ENCODE results near the gene RERE.
"Not testable (repeated sequence)": the region's sequence is repeated elsewhere in the genome, so short reads cannot be mapped to it uniquely, and the experiment has no call there.

RERE gene

DNA sequence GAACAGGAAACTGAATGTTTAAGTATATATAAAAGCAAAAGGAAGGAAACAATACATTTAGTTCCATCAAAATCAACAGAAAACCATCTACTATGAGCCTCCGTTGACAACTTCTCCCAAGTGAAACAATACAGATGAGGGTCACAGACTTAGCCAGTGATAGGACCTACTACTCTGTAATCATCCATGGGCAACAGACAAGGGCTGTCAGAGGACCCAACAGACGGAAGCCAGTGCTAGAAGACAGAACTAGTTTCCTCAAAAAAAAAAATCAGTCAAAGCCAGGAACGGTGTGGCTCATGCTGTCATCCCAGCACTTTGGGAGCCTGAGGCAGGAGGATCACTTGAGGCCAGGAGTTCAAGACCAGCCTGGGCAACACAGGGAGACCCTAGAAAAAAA, 20.6 kb downstream of the RERE start:
- no peak for DNase-seq

- no peak for DNase-seq
Measured at GRCh38 chr1:8794605-8795004, 22.8 kb downstream of the RERE start.

DNA sequence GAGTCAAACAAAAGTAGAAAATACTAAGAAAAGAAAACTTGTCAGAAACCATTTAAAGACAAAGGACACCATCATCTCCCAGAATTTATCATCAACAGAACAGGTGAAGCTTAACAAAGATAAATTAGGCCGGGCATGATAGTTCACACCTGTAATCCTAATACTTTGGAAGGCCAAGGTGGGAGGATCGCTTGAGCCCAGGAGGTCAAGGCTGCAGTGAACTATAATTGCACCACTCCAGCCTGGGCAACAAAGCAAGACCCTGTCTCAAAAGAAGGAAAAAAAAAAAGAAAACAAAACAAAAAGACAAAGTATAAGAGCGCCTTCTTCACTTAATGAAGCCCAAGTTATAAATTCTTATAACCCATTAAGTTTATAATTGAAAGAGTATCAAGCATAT, 25.6 kb downstream of the RERE start:
- no peak for DNase-seq

- DNase-seq = no peak
Measured at GRCh38 chr1:8790987-8791386, 26.5 kb downstream of the RERE start.

DNA sequence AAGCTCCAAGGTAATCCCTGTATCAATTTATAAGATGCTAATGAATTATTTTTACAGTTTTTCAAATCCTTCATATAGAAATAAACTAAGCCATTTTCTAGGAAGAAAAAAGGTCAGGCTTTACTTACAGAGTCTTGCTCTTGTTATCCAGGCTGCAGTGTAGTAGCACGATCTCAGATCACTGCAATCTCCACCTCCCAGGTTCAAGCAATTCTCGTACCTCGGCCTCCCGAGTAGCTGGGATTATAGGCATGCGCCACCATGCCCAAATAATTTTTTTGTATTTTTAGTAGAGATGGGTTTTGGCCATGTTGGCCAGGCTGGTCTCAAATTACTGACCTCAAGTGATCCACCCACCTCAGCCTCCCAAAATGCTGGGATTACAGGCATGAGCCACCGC, 27.0 kb downstream of the RERE start:
- DNase-seq = no peak

DNA sequence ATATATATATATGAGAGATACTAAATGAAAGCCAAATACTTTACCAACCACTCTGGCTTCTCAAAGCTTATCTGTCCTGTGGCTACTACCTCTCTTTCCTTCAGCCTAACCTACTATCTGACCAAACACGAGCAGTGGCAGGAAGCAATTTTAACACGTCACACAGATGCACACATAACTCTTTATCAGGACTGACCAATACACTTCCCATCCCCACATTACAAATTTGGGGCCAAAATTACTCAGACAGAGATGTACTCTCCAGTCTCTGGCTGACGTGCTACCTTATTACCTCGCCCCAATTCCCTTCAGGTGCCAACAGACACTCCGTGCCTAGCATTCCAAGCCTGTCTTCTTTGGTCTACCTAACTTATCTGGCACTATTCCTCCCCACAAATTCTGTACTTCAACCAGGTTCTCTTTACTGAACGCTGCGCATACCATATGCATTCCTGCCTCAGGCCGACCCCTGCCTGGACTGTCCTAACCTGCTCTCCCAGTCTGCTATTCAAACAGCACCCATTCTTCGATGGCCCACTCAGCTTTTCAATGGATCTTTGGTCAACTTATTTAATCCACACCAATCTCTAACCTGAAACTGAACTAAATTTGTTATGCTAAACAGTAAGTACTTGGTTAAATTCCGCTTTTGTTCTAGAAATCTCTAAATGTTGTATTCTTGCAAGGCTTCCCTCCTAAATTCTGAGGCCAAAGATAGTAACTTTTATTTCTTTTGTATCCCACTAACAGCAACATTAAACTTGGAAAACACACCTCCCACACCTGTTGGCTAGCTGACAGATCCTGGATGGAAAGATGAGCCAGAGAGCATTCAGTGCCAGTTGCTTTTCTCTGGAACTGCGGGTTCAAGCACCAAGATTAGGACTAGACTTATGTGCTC, 27.9 kb downstream of the RERE start:
- no peak for DNase-seq

DNA sequence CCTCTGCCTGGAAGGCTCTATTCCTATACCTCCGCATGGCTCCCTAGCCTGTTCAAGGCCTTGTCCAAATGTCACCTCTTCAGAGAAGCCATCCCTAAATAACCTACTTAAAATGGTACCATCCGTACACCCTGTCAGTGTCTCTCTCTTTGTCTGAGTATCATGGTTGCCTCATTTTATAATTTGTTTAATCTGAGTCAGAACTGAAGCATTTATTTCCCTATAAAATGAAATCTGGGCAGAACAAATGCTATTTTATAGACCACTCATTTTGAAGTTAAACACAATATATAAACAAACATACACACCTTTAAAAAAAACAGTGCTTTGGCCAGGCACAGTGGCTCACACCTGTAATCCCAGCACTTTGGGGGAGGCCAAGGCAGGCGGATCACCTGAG, 30.2 kb downstream of the RERE start:
- DNase-seq = no peak

DNA sequence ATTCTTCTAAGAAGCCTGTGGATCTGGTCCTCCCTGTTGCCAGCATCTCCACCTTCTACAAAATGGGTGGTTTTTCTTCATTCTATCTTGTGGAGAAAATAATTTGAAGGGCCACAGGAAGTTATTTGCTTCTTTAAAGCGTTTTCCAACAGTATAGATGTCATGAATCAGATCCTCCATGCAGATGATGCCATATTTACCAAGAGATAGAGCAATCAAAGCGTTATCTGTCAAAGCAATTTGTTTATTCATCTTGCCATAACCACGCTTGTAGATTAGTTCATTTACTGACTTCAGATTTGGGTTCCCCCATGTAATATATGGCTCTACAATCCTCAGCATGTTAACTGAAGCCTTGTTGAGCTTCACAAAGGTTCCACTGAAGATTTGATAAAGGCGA, 31.2 kb downstream of the RERE start:
- not testable (repeated sequence) for DNase-seq

- no peak for DNase-seq
Measured at GRCh38 chr1:8782955-8783354, 34.5 kb downstream of the RERE start.

DNA sequence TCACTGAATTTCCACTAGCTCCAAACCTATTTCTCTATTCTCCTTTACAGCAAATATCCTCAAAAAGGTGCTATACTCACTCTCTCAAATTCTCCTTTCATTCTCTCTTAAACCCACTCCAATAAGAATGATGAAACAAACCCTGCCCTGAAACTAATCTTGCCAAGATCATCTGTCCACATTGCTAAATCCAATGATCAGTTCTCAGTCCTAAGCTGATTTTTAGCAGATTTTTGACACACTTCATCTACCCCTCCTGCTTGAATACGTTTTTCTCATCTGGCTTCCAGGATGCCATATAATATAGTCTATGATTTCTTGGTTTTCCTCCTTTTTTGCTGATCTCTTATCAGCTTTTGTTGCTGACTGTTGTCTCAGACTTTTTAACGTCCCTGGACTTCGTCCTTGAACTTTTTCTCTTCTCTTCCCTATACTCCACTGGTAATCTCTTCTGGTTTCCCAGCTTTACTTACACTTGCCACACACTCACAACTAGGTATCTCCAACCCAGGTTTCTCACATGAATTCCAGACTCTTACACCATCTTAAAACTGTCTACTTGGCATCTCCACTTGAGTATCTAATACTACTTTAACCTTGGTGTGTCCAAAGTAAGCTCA, 35.3 kb downstream of the RERE start:
- DNase-seq = no peak

GRCh38 chr1:8780405-8780804, 37.0 kb downstream of the RERE start:
- DNase-seq = no peak

- DNase-seq = no peak
Measured at GRCh38 chr1:8777867-8778266, 39.6 kb downstream of the RERE start.

DNA sequence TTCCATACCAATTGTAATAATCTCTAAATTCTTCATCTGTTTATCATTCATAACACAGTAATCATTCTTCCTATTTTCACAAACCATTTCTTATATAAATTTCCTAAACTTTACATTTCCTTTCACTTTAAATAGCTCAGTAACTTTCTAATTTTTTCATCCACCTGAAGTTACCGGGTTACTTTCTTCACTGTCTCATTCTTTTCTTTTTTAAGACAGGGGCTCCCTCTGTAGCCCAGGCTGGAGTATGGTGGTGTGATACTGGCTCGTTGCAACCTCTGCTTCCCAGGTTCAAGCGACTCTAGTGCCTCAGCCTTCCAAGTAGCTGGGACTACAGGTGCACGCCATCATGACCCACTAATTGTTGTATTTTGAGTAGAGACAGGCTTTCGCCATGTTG, 41.3 kb downstream of the RERE start:
- no peak for DNase-seq

DNA sequence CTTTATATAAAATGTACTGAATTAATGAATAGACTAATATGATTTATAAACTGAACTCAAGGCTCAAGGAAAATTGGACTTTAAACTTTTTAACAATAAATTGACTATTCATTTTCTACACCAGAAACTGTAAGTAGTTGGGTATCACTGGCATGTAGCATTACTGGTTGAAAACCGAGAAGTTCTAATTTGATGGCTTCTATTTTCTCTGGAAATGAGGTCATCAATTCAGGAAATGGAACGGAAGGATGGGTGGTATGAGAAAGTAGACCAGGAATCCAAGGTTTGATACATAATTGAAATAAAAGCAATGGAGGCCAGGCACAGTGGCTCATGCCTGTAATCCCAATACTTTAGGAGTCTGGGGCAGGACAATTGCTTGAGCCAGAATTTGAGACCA, 50.4 kb downstream of the RERE start:
- DNase-seq = no peak

- no peak for DNase-seq
Measured at GRCh38 chr1:8765198-8765597, 52.2 kb downstream of the RERE start.

- no peak for DNase-seq
Measured at GRCh38 chr1:8764293-8764937, 53.0 kb downstream of the RERE start.

DNA sequence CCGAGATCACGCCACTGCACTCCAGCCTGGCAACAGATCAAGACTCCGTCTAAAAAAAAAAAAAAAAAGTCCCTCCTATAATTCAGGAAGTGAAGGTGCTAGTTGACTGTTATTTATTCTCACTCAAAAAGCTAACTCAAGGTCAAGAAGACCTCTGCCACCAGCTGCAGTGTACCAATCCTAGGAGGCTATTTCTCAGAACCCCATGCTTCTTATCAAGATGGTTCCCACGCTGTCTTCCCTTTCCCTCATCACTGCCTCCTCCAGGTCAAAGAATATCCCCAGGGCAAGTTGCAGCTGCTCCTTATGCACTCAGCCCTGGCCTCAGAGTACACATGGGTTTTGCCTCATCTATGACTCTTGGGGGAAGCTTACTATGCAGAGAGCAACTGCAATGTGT, 53.6 kb downstream of the RERE start:
- DNase-seq = no peak

- DNase-seq = no peak
Measured at GRCh38 chr1:8754993-8755392, 62.4 kb downstream of the RERE start.

DNA sequence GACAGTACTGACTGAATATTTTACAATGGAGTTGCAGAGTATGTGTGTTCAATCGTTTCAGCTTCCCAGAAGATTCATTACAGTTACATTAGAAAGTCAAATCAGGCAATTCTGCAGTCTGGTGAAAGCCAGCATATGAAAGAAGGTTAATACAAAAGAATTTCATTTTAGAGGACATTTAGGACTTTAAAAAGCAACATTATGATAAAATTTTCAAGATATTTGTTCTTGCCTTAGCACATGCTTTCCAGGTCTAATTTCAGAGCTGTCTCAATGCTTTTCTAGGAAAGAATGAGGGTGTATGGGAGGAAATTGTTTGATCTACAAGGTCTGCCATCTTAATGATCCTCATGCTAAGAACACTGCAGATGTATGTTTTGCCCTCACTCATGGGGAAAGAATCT, 63.2 kb downstream of the RERE start:
- no peak for DNase-seq

- DNase-seq = no peak
Measured at GRCh38 chr1:8753736-8754135, 63.7 kb downstream of the RERE start.

- DNase-seq = no peak
Measured at GRCh38 chr1:8752921-8753713, 64.3 kb downstream of the RERE start.

DNA sequence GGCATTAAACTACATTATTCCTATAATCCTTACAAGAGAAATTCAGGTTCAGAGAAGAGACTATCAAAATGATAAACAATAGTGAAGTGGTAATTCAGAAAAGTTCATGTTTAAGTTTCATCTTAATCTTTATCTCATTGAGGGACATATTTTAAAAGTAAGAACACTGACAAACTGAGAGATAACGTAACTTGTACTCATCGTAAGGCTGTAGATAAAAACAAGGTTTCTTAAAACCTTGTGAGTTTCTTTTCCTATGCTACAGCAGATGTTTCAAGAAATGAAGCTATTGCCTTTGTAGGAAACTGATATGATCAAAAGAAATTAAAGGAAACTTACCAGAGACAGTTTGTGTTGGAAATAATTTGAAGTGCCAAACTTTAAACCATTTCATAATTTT, 65.0 kb downstream of the RERE start:
- DNase-seq = no peak

- DNase-seq = no peak
Measured at GRCh38 chr1:8751984-8752383, 65.5 kb downstream of the RERE start.

Measured in CD4-positive, alpha-beta T cell treated with Interleukin-17A for 4 hours (primary cell).